OCI-LY1 (cell line): ENCODE data around the gene PCBD1.

Experiments
- H2AFZ ChIP-seq: fragments of 200-600 bp; sonication (generic), shearing (Covaris generic); 2 replicates; pipeline ENCODE4 v1.6.0; 2014; ENCODE audit warnings: antibody characterized with exemption, mild to moderate bottlenecking, low read length
- H3F3A ChIP-seq: fragments of 200-600 bp; sonication (generic), shearing (Covaris generic); 2 replicates; pipeline ENCODE4 v1.6.0; 2014; ENCODE audit warnings: mild to moderate bottlenecking, antibody characterized with exemption, low read length, moderate library complexity; ENCODE audit not compliant: insufficient read depth
- H3K27ac ChIP-seq: fragments of 200-600 bp; sonication (generic); 2 replicates; pipeline ENCODE4 v1.5.1; 2014; ENCODE audit warnings: low read length, mixed run types, mild to moderate bottlenecking, low read depth; ENCODE audit not compliant: poor library complexity, severe bottlenecking
- H3K27me3 ChIP-seq: fragments of 200-600 bp; sonication (generic); 2 replicates; pipeline ENCODE4 v1.6.0; 2014; ENCODE audit warnings: antibody characterized with exemption, mild to moderate bottlenecking, low read length, moderate library complexity; ENCODE audit not compliant: insufficient read depth
- H3K36me3 ChIP-seq: fragments of 200-600 bp; sonication (generic); 2 replicates; pipeline ENCODE4 v1.6.1; 2014; ENCODE audit warnings: mild to moderate bottlenecking, antibody characterized with exemption, low read length, moderate library complexity, mixed read lengths; ENCODE audit not compliant: insufficient read depth
- H3K4me1 ChIP-seq: fragments of 200-600 bp; sonication (generic); 2 replicates; pipeline ENCODE4 v1.5.1; 2014; ENCODE audit warnings: mild to moderate bottlenecking, low read length, moderate library complexity; ENCODE audit not compliant: insufficient read depth, severe bottlenecking
- H3K4me2 ChIP-seq: fragments of 200-600 bp; sonication (generic), shearing (Covaris generic); 2 replicates; pipeline ENCODE4 v1.6.1; 2014; ENCODE audit warnings: low read length
- H3K4me3 ChIP-seq: fragments of 200-600 bp; sonication (generic); 2 replicates; pipeline ENCODE4 v1.5.1; 2014; ENCODE audit warnings: low read length, low read depth, mild to moderate bottlenecking, mixed read lengths; ENCODE audit not compliant: poor library complexity, severe bottlenecking
- H3K79me2 ChIP-seq: fragments of 200-600 bp; shearing (Covaris generic); 2 replicates; pipeline ENCODE4 v1.6.1; 2016; ENCODE audit warnings: mixed run types, low read length, mixed read lengths; ENCODE audit not compliant: insufficient read depth
- H3K9ac ChIP-seq: fragments of 200-600 bp; sonication (generic), shearing (Covaris generic); 2 replicates; pipeline ENCODE4 v1.6.1; 2014; ENCODE audit warnings: mild to moderate bottlenecking, low read length, mixed read lengths
- H3K9me2 ChIP-seq: fragments of 200-600 bp; sonication (generic), shearing (Covaris generic); 2 replicates; pipeline ENCODE4 v1.6.1; 2014; ENCODE audit warnings: low read depth, mild to moderate bottlenecking, low read length, mixed read lengths
- H3K9me3 ChIP-seq: fragments of 200-600 bp; shearing (Covaris generic); 2 replicates; pipeline ENCODE4 v1.6.1; 2014; ENCODE audit warnings: low read length, mixed read lengths
- H4K20me1 ChIP-seq: fragments of 200-600 bp; sonication (generic), shearing (Covaris generic); 2 replicates; pipeline ENCODE4 v1.6.0; 2016; ENCODE audit warnings: mild to moderate bottlenecking, low read length; ENCODE audit not compliant: insufficient read depth
- CTCF ChIP-seq: fragments of 200-600 bp; sonication (generic), shearing (Covaris generic); IDR thresholded peaks from 2 replicates; pipeline ENCODE4 v1.5.1; 2017; ENCODE audit warnings: mild to moderate bottlenecking, antibody characterized with exemption, low read length, moderate library complexity, mixed read lengths
- EZH2 ChIP-seq: fragments of 200-600 bp; sonication (generic), shearing (Covaris generic); IDR thresholded peaks from 2 replicates; pipeline ENCODE4 v1.8.0; 2017; ENCODE audit warnings: borderline replicate concordance, mixed run types, mild to moderate bottlenecking, antibody characterized with exemption, low read length, moderate library complexity, mixed read lengths

Gene PCBD1

GRCh38 chr10:70885481-70885880 lies 2.9 kb downstream of the PCBD1 start:
- no peak overlapping the region for H3K27ac ChIP-seq
- TF ChIP-seq CTCF (no peak), EZH2 (no peak)
- H3K9me3 ChIP-seq, result peaks cover 4% of the 10 kb centered on the region; the same call in 1 of the 2 replicates
- H4K20me1 ChIP-seq, result no peaks in the 10 kb centered on the region
- H3K27me3 ChIP-seq, result no peaks in the 10 kb centered on the region
- no peak overlapping the region for H3K9ac ChIP-seq
- no peaks in the 10 kb centered on the region for H3K79me2 ChIP-seq
- no peaks in the 10 kb centered on the region for H3K9me2 ChIP-seq
- H2AFZ ChIP-seq, result no peak overlapping the region
- no peak overlapping the region for H3K4me3 ChIP-seq
- no peak overlapping the region for H3K4me2 ChIP-seq
- H3K4me1 ChIP-seq, result peaks cover 12% of the 10 kb centered on the region
- H3K36me3 ChIP-seq, result peaks cover 4% of the 10 kb centered on the region
- no peaks in the 10 kb centered on the region for H3F3A ChIP-seq

GRCh38 chr10:70884741-70885140 lies 3.6 kb downstream of the PCBD1 start:
- Histone ChIP-seq H3K4me1 (peaks cover 12% of the 10 kb centered on the region), H3F3A (no peaks in the 10 kb centered on the region)
- TF ChIP-seq EZH2, result no peak
- no peak for TF ChIP-seq CTCF

GRCh38 chr10:70880077-70880534 lies 8.3 kb downstream of the PCBD1 start:
- H3K36me3 ChIP-seq, result peaks cover 18% of the 10 kb centered on the region; the same call in 1 of the 2 replicates
- no peak overlapping the region for H2AFZ ChIP-seq
- H3F3A ChIP-seq, result no peaks in the 10 kb centered on the region
- H3K79me2 ChIP-seq, result no peaks in the 10 kb centered on the region
- H3K27me3 ChIP-seq, result no peaks in the 10 kb centered on the region
- TF ChIP-seq CTCF, result peak; percentile 84
- no peak for TF ChIP-seq EZH2
- no peak overlapping the region for H3K27ac ChIP-seq
- H3K4me2 ChIP-seq, result no peak overlapping the region
- H3K9ac ChIP-seq, result no peak overlapping the region
- H3K9me3 ChIP-seq, result no peaks in the 10 kb centered on the region
- no peaks in the 10 kb centered on the region for H3K9me2 ChIP-seq
- H3K4me3 ChIP-seq, result no peak overlapping the region
- H4K20me1 ChIP-seq, result no peaks in the 10 kb centered on the region
- H3K4me1 ChIP-seq, result no peaks in the 10 kb centered on the region

More at GRCh38 chr10:70884741-70885140, 3.6 kb downstream of the PCBD1 start:
- Histone ChIP-seq H3K79me2 (no peaks in the 10 kb centered on the region), H3K9ac (no peak overlapping the region), H4K20me1 (no peaks in the 10 kb centered on the region), H3K36me3 (peaks cover 4% of the 10 kb centered on the region), H3K27ac (no peak overlapping the region), H3K9me3 (peaks cover 4% of the 10 kb centered on the region; the same call in 1 of the 2 replicates), H2AFZ (no peak overlapping the region), H3K4me2 (no peak overlapping the region), H3K9me2 (no peaks in the 10 kb centered on the region), H3K4me3 (no peak overlapping the region), H3K27me3 (no peaks in the 10 kb centered on the region)
